ENCODE results near the gene MRPS35. TPM values are rescaled to one million over a fixed set of nuclear protein-coding genes. Genes with fewer than 3 reads are reported as not detected.

Gene MRPS35
- total RNA-seq, 1 donor from 2014 or later = 41.1 TPM

DNA sequence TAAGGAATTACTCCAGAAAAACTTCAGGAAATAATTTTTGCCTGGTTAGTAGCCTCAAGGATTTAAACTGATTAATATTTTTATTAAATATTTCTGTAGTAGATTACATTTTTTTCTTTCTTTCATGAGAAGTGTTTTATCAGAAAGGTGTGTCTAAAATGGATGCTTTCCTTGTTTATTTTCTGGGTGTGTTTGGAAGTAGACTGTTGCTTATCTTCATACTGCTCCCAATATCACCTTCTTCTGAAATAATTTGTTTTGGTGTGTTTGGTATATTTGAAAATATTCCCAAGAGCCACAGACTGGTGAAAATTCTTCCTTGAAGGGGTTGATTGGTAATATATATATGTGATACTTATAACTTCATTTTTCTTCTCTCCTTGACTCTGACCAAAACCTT, 24.5 kb upstream of the MRPS35 start:
- no peaks in the 10 kb centered on the region for H3K4me1 Mint-ChIP-seq (ENCODE audit: unreplicated experiment)
- no peak overlapping the region for H3K27ac Mint-ChIP-seq
- TF ChIP-seq, protein P1, sequence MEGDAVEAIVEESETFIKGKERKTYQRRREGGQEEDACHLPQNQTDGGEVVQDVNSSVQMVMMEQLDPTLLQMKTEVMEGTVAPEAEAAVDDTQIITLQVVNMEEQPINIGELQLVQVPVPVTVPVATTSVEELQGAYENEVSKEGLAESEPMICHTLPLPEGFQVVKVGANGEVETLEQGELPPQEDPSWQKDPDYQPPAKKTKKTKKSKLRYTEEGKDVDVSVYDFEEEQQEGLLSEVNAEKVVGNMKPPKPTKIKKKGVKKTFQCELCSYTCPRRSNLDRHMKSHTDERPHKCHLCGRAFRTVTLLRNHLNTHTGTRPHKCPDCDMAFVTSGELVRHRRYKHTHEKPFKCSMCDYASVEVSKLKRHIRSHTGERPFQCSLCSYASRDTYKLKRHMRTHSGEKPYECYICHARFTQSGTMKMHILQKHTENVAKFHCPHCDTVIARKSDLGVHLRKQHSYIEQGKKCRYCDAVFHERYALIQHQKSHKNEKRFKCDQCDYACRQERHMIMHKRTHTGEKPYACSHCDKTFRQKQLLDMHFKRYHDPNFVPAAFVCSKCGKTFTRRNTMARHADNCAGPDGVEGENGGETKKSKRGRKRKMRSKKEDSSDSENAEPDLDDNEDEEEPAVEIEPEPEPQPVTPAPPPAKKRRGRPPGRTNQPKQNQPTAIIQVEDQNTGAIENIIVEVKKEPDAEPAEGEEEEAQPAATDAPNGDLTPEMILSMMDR (conservative IDR thresholded peaks at IDR 0.05) = no peak
- H3K27me3 Mint-ChIP-seq = no peaks in the 10 kb centered on the region
- H3K9me3 Mint-ChIP-seq = no peaks in the 10 kb centered on the region
- H3K4me3 Mint-ChIP-seq = no peak overlapping the region
- peaks cover 54% of the 10 kb centered on the region for H3K36me3 Mint-ChIP-seq
- DNase-seq (ENCODE audit: extremely low spot score, unreplicated experiment) = no peak

DNA sequence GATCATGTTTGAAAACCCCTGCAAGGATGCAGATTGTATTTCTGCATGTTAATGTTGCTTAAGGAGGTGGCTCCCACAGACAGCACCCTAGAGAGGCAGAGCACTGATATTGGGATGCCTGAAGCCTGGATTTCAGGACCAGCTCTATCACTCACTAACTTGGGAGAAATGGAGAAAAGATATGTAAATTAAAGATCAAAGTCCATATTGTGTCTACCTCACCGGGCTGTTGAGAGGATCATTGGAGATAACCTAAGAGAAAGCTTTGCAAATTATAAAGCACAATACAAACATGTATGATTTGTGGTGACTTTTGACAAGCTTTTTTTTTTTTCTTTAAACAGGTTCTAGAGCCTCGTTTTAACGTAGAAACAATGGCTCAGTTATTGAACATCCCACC, 22.0 kb upstream of the MRPS35 start:
- TF ChIP-seq, protein P1 (conservative IDR thresholded peaks at IDR 0.05) = no peak
- no peak overlapping the region for H3K27ac Mint-ChIP-seq
- no peaks in the 10 kb centered on the region for H3K4me1 Mint-ChIP-seq (ENCODE audit: unreplicated experiment)
- no peaks in the 10 kb centered on the region for H3K9me3 Mint-ChIP-seq
- no peaks in the 10 kb centered on the region for H3K27me3 Mint-ChIP-seq
- no peak overlapping the region for H3K4me3 Mint-ChIP-seq
- no peak for DNase-seq (ENCODE audit: extremely low spot score, unreplicated experiment)
- H3K36me3 Mint-ChIP-seq = peaks cover 61% of the 10 kb centered on the region

DNA sequence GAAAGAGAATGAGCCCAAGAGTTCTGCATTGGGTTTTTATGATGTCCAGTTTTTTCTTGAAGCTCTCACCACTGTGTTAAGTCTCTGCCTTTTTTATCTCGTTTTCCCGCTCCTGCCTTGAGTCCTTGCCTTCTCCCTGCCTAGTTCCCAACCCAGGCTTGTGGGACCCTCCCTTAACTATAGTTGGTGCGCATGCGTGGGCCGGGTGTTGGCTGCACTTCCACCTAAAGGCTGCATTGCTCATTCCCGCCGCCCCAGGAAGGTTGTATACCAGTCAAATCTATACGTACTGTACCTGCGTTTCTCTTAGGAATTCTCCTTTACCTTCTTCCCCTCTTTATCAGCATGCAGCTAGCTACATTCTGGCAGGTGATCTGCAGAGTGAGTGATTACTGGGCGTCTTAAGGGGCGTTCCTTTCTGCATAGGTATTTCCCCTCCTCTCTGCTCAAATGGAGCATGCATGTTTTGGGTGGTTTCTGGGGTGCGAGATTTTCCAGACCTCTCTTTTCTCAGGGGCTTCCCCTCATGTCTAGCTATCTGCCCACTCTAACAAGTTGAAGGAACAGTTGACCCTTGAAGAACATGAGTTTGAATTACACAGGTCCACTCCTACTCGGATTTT, 21.0 kb upstream of the MRPS35 start:
- no peak overlapping the region for H3K4me3 Mint-ChIP-seq
- H3K36me3 Mint-ChIP-seq = peaks cover 65% of the 10 kb centered on the region
- H3K4me1 Mint-ChIP-seq (ENCODE audit: unreplicated experiment) = no peaks in the 10 kb centered on the region
- DNase-seq (ENCODE audit: extremely low spot score, unreplicated experiment) = no peak
- TF ChIP-seq, protein P1 (conservative IDR thresholded peaks at IDR 0.05) = no peak
- H3K27ac Mint-ChIP-seq = no peak overlapping the region
- no peaks in the 10 kb centered on the region for H3K27me3 Mint-ChIP-seq
- H3K9me3 Mint-ChIP-seq = no peaks in the 10 kb centered on the region

DNA sequence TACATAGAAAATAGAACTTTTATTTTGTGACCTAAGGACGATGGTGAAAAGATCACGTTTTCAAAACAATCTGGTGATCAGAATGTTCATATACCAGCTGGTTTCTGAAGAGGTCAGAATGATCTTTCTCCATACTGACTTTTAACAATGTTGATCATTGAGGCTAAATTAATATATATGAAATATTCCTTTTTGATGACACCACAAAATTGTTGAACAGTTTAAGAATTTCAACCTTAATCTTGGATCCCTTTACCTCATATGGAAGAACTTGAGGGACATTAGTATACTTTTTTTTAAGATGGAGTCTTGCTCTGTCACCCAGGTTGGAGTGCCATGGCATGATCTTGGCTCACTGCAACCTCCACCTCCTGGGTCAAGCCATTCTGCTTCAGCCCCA, 17.2 kb upstream of the MRPS35 start:
- no peaks in the 10 kb centered on the region for H3K4me1 Mint-ChIP-seq (ENCODE audit: unreplicated experiment)
- DNase-seq (ENCODE audit: extremely low spot score, unreplicated experiment) = no peak
- H3K9me3 Mint-ChIP-seq = no peaks in the 10 kb centered on the region
- no peak overlapping the region for H3K4me3 Mint-ChIP-seq
- no peaks in the 10 kb centered on the region for H3K27me3 Mint-ChIP-seq
- no peak overlapping the region for H3K27ac Mint-ChIP-seq
- peaks cover 45% of the 10 kb centered on the region for H3K36me3 Mint-ChIP-seq
- TF ChIP-seq, protein P1 (conservative IDR thresholded peaks at IDR 0.05) = no peak

DNA sequence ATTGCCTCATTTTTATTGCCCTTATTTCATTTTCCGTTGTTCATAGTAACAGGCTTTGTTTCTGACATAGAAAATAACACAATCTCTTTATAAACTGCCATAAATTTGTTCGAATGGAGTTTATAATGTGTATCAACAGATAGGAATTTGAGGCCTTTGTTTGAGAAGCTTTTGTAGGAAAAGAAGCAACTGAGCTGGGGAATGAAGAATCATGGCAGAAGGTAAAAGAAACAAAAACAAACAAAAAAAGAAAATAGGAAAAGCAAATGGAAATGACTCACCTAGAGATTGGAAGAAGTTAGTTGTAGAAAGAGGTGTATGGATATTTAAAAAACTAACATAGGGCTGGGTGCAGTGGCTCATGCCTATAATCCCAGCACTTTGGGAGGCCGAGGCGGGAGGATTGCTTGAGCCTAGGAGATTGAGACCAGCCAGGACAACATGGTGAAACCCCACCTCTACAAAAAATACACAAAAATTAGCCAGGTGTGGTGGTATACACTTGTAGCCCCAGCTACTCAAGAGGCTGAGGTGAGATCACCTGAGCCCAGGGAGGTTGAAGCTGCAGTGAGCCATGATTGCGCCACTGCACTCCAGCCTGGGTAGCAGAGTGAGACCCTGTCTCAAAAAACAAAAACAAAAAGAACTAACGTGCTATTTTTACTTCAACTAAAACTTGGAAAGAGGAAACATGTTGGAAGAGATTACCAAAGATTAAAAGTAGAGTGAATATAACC, 14.9 kb upstream of the MRPS35 start:
- no peak for DNase-seq (ENCODE audit: extremely low spot score, unreplicated experiment)
- Mint-ChIP-seq H3K27ac (peak overlapping the region; percentile 13), H3K4me1 (ENCODE audit: unreplicated experiment) (no peaks in the 10 kb centered on the region), H3K36me3 (peaks cover 29% of the 10 kb centered on the region), H3K27me3 (no peaks in the 10 kb centered on the region), H3K9me3 (no peaks in the 10 kb centered on the region), H3K4me3 (no peak overlapping the region)
- TF ChIP-seq, protein P1 (conservative IDR thresholded peaks at IDR 0.05) = no peak

All from type B pancreatic cell (in vitro differentiated cells).